Prostate gland (tissue), 2 donors: ENCODE measurements around the gene PHLPP1.

Experiments
- POLR2A ChIP-seq: fragments of 450-650 bp; IDR thresholded peaks from one replicate; pipeline ENCODE4 v1.6.1; 2016; ENCODE audit warnings: antibody characterized with exemption, mild to moderate bottlenecking
- POLR2AphosphoS5 ChIP-seq: sonication (generic); formaldehyde crosslinking; IDR thresholded peaks from one replicate; pipeline ENCODE4 v1.6.1; 2017; ENCODE audit warnings: antibody characterized with exemption
- TF ChIP-seq, protein P1 (sequence below), 4 experiments: fragments of 200-600 bp in 2 of 4; fragments of 450-650 bp in 2 of 4; sonication (generic) in 2 of 4; IDR thresholded peaks; 1 replicate in 3 of 4; 2 replicates in 1 of 4; pipeline ENCODE4 v1.5.1; 2016 to 2019; ENCODE audit warnings: antibody characterized with exemption in 4 of 4, mild to moderate bottlenecking in 2 of 4, moderate library complexity in 2 of 4

DNA sequence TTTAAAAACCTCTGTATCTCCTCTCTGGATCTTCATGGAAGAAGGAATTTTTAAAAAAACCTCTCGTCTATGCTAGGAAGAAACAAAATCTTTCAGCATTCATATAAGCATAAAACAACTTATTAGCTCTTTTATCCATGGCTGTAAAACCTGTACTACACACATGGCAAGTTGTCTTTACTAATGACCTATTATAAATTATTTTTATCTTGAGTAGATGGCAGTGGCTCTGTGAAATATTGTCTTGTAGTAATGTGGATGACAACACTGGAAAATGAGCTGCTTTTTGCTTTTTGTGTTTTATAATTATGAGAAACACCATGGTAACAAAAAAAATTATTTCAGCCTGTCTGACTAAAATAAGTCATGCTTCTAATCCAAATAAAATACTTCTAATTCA is 18.9 kb downstream of the PHLPP1 start:
- TF ChIP-seq POLR2A (no peak), POLR2AphosphoS5 (no peak)
- TF ChIP-seq, protein P1, sequence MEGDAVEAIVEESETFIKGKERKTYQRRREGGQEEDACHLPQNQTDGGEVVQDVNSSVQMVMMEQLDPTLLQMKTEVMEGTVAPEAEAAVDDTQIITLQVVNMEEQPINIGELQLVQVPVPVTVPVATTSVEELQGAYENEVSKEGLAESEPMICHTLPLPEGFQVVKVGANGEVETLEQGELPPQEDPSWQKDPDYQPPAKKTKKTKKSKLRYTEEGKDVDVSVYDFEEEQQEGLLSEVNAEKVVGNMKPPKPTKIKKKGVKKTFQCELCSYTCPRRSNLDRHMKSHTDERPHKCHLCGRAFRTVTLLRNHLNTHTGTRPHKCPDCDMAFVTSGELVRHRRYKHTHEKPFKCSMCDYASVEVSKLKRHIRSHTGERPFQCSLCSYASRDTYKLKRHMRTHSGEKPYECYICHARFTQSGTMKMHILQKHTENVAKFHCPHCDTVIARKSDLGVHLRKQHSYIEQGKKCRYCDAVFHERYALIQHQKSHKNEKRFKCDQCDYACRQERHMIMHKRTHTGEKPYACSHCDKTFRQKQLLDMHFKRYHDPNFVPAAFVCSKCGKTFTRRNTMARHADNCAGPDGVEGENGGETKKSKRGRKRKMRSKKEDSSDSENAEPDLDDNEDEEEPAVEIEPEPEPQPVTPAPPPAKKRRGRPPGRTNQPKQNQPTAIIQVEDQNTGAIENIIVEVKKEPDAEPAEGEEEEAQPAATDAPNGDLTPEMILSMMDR (IDR thresholded peaks at IDR 0.05), result no peak
